H9 (cell line): ENCODE data around the gene ITIH6. TPM values are rescaled to one million over a fixed set of nuclear protein-coding genes. Genes with fewer than 3 reads are reported as not detected.
A peak's percentile ranks its signal among the peaks of the same experiment; 100 is the strongest.

Experiments
- DNase-seq: peaks from one replicate; pipeline ENCODE4 v3.0.0-alpha.2; 2017
- H2AFZ ChIP-seq: one replicate; pipeline ENCODE4 v1.6.1; 2013; ENCODE audit warnings: mild to moderate bottlenecking, low read length, control low read depth, moderate library complexity
- H2AK5ac ChIP-seq: 2 replicates; pipeline ENCODE4 v1.6.1; 2013; ENCODE audit warnings: low read length, control low read depth, mixed read lengths; ENCODE audit not compliant: insufficient read length
- H2BK120ac ChIP-seq: one replicate; pipeline ENCODE4 v1.6.1; 2013; ENCODE audit warnings: low read depth, mild to moderate bottlenecking, low read length, control low read depth, inconsistent platforms; ENCODE audit not compliant: poor library complexity, severe bottlenecking
- H2BK12ac ChIP-seq: 2 replicates; pipeline ENCODE4 v1.6.1; 2013; ENCODE audit warnings: low read length, control low read depth, mixed read lengths, low read depth; ENCODE audit not compliant: insufficient read length
- H2BK15ac ChIP-seq: 2 replicates; pipeline ENCODE4 v1.6.1; 2013; ENCODE audit warnings: low read depth, low read length, control low read depth
- H2BK20ac ChIP-seq: one replicate; pipeline ENCODE4 v1.6.1; 2013; ENCODE audit warnings: low read depth, mild to moderate bottlenecking, low read length, control low read depth, inconsistent platforms; ENCODE audit not compliant: poor library complexity, severe bottlenecking
- H2BK5ac ChIP-seq: 2 replicates; pipeline ENCODE4 v1.6.1; 2013; ENCODE audit warnings: low read length, control low read depth, mixed read lengths; ENCODE audit not compliant: insufficient read length
- H3K14ac ChIP-seq: 2 replicates; pipeline ENCODE4 v1.6.1; 2013; ENCODE audit warnings: low read length, control low read depth; ENCODE audit not compliant: insufficient read depth
- H3K18ac ChIP-seq: 2 replicates; pipeline ENCODE4 v1.6.1; 2013; ENCODE audit warnings: low read depth, mild to moderate bottlenecking, mixed read lengths, low read length, control low read depth; ENCODE audit not compliant: insufficient read length
- H3K23ac ChIP-seq: 2 replicates; pipeline ENCODE4 v1.6.1; 2013; ENCODE audit warnings: low read length, control low read depth, mixed read lengths, low read depth; ENCODE audit not compliant: insufficient read length
- H3K23me2 ChIP-seq: 2 replicates; pipeline ENCODE4 v1.6.1; 2013; ENCODE audit warnings: low read depth, mild to moderate bottlenecking, mixed read lengths, low read length, control low read depth; ENCODE audit not compliant: insufficient read length, poor library complexity, severe bottlenecking
- H3K27ac ChIP-seq: 2 replicates; pipeline ENCODE4 v1.5.1; 2013; ENCODE audit warnings: low read length, control low read depth, mixed read lengths, low read depth; ENCODE audit not compliant: insufficient read length
- H3K27me3 ChIP-seq: 2 replicates; pipeline ENCODE4 v1.6.1; 2013; ENCODE audit warnings: low read length, control low read depth, inconsistent platforms; ENCODE audit not compliant: insufficient read depth
- H3K4ac ChIP-seq: 2 replicates; pipeline ENCODE4 v1.6.1; 2013; ENCODE audit warnings: low read depth, mild to moderate bottlenecking, control low read depth, inconsistent platforms, low read length, moderate library complexity
- H3K4me1 ChIP-seq: 2 replicates; pipeline ENCODE4 v1.6.1; 2013; ENCODE audit warnings: low read length, control low read depth, inconsistent platforms; ENCODE audit not compliant: insufficient read depth
- H3K4me2 ChIP-seq: 2 replicates; pipeline ENCODE4 v1.6.1; 2013; ENCODE audit warnings: low read length, control low read depth, mixed read lengths; ENCODE audit not compliant: insufficient read length, insufficient read depth
- H3K56ac ChIP-seq: 2 replicates; pipeline ENCODE4 v1.6.1; 2013; ENCODE audit warnings: low read depth, mild to moderate bottlenecking, mixed read lengths, low read length, control low read depth; ENCODE audit not compliant: insufficient read length
- H3K79me1 ChIP-seq: 2 replicates; pipeline ENCODE4 v1.6.1; 2013; ENCODE audit warnings: low read depth, mild to moderate bottlenecking, moderate library complexity, low read length, control low read depth, inconsistent platforms; ENCODE audit not compliant: insufficient read depth, poor library complexity, severe bottlenecking
- H3K79me2 ChIP-seq: 2 replicates; pipeline ENCODE4 v1.6.1; 2013; ENCODE audit warnings: low read length, control low read depth, inconsistent platforms; ENCODE audit not compliant: insufficient read depth
- H3K9ac ChIP-seq: 2 replicates; pipeline ENCODE4 v1.6.1; 2013; ENCODE audit warnings: low read length, control low read depth, mixed read lengths; ENCODE audit not compliant: insufficient read length; ENCODE audit errors: extremely low read depth
- H3K9me3 ChIP-seq: one replicate; pipeline ENCODE4 v1.6.1; 2013; ENCODE audit warnings: low read depth, low read length, inconsistent platforms; ENCODE audit not compliant: control insufficient read depth
- H3T11ph ChIP-seq: one replicate; pipeline ENCODE4 v1.6.1; 2013; ENCODE audit warnings: mild to moderate bottlenecking, low read length, control low read depth, inconsistent platforms
- H4K20me1 ChIP-seq: one replicate; pipeline ENCODE4 v1.6.1; 2013; ENCODE audit not compliant: control insufficient read depth, insufficient read length, insufficient read depth
- H4K5ac ChIP-seq: 2 replicates; pipeline ENCODE4 v1.6.1; 2013; ENCODE audit warnings: low read depth, mild to moderate bottlenecking, mixed read lengths, low read length, control low read depth; ENCODE audit not compliant: insufficient read length
- H4K8ac ChIP-seq: replicated peaks from 2 replicates; pipeline ENCODE4 v1.6.1; 2013; ENCODE audit warnings: low read length, control low read depth, mixed read lengths, low read depth; ENCODE audit not compliant: insufficient read length
- H4K91ac ChIP-seq: 2 replicates; pipeline ENCODE4 v1.6.1; 2013; ENCODE audit warnings: low read depth, mild to moderate bottlenecking, moderate library complexity, mixed read lengths, low read length, control low read depth; ENCODE audit not compliant: insufficient read length
- H3K27ac Mint-ChIP-seq, 3 experiments: 2 replicates in 2 of 3; 3 replicates in 1 of 3; pipeline ENCODE4 v1.8.0; 2020 to 2021; ENCODE audit warnings: mixed read lengths in 3 of 3, mild to moderate bottlenecking in 1 of 3, moderate library complexity in 1 of 3
- H3K27me3 Mint-ChIP-seq: 2 replicates; pipeline ENCODE4 v1.8.0; 2021; ENCODE audit warnings: low read depth, mild to moderate bottlenecking, moderate library complexity, mixed read lengths
- H3K36me3 Mint-ChIP-seq, 3 experiments: 2 replicates in 2 of 3; 3 replicates in 1 of 3; pipeline ENCODE4 v1.8.0; 2020 to 2021; ENCODE audit warnings: low read depth in 3 of 3, mixed read lengths in 3 of 3; ENCODE audit not compliant: insufficient read depth in 1 of 3
- H3K4me1 Mint-ChIP-seq, 2 experiments: 2 replicates each; pipeline ENCODE4 v1.8.0; 2020; ENCODE audit warnings: mixed read lengths in 2 of 2
- H3K4me3 Mint-ChIP-seq, 2 experiments: 2 replicates in 1 of 2; 3 replicates in 1 of 2; pipeline ENCODE4 v1.8.0; 2020 to 2021; ENCODE audit warnings: mild to moderate bottlenecking in 2 of 2, mixed read lengths in 2 of 2, moderate library complexity in 1 of 2
- H3K9me3 Mint-ChIP-seq, 2 experiments: 2 replicates in 1 of 2; 3 replicates in 1 of 2; pipeline ENCODE4 v1.8.0; 2020; ENCODE audit warnings: mild to moderate bottlenecking in 2 of 2, mixed read lengths in 2 of 2, moderate library complexity in 1 of 2
- WGBS: extraction: QIAGEN DNeasy Blood & Tissue Kit; methylation state at CpG from one replicate; pipeline ENCODE4 v1.1.7; 2013; ENCODE audit warnings: missing lambda C conversion rate, low lambda C conversion rate, mixed read lengths; ENCODE audit not compliant: insufficient read length; ENCODE audit errors: extremely low coverage; 5-methylcytosine and 5-hydroxymethylcytosine counted together
- total RNA-seq: library from RNA; stranded (reverse); gene quantifications from 2 replicates; pipeline ENCODE4 v1.2.1, GENCODE V29; 2021
- TF ChIP-seq, protein P1 (sequence below): fragments of 200-600 bp; sonication (generic); conservative IDR thresholded peaks from 3 replicates; pipeline ENCODE4 v1.8.0; 2021; ENCODE audit warnings: antibody characterized with exemption, mild to moderate bottlenecking

The ITIH6 gene
- total RNA-seq, 1 experiment from 2014 or later, result not detected

GRCh38 chrX:54825716-54826438, 27.8 kb upstream of the ITIH6 start:
- no peak for DNase-seq
- no peak overlapping the region for H3K4me2 ChIP-seq
- H3K4me1 ChIP-seq, result no peaks in the 10 kb centered on the region
- Mint-ChIP-seq H3K9me3 (peaks cover 54 to 59% of the 10 kb centered on the region in 2 experiments), H3K4me1 (peaks cover 0 to 6% of the 10 kb centered on the region in 2 experiments; a peak in 1 of 4 replicates), H3K27me3 (peaks cover 5% of the 10 kb centered on the region), H3K4me3 (no peak overlapping the region; a peak in 1 of 5 replicates), H3K36me3 (peaks cover 0 to 8% (median 0%) of the 10 kb centered on the region in 3 experiments; a peak in 3 of 7 replicates), H3K27ac (no peak overlapping the region)
- H3K9me3 ChIP-seq, result peaks cover 31% of the 10 kb centered on the region
- no peak overlapping the region for H2BK120ac ChIP-seq
- no peak overlapping the region for H2BK15ac ChIP-seq
- no peak overlapping the region for H3K14ac ChIP-seq
- no CpG with 5 or more reads among the region's 8 CpGs for WGBS
- no peak overlapping the region for H4K5ac ChIP-seq
- H2BK20ac ChIP-seq, result no peak overlapping the region
- H3K4ac ChIP-seq, result no peak overlapping the region
- no peaks in the 10 kb centered on the region for H3K79me1 ChIP-seq
- H4K91ac ChIP-seq, result no peak overlapping the region
- no peak overlapping the region for H4K8ac ChIP-seq
- no peak overlapping the region for H2BK5ac ChIP-seq
- H3K23ac ChIP-seq, result no peak overlapping the region
- TF ChIP-seq, protein P1, sequence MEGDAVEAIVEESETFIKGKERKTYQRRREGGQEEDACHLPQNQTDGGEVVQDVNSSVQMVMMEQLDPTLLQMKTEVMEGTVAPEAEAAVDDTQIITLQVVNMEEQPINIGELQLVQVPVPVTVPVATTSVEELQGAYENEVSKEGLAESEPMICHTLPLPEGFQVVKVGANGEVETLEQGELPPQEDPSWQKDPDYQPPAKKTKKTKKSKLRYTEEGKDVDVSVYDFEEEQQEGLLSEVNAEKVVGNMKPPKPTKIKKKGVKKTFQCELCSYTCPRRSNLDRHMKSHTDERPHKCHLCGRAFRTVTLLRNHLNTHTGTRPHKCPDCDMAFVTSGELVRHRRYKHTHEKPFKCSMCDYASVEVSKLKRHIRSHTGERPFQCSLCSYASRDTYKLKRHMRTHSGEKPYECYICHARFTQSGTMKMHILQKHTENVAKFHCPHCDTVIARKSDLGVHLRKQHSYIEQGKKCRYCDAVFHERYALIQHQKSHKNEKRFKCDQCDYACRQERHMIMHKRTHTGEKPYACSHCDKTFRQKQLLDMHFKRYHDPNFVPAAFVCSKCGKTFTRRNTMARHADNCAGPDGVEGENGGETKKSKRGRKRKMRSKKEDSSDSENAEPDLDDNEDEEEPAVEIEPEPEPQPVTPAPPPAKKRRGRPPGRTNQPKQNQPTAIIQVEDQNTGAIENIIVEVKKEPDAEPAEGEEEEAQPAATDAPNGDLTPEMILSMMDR, result peak; percentile 48
- H3K9ac ChIP-seq, result no peak overlapping the region
- no peak overlapping the region for H2AK5ac ChIP-seq
- H2BK12ac ChIP-seq, result no peak overlapping the region
- H4K20me1 ChIP-seq, result no peaks in the 10 kb centered on the region
- H3K56ac ChIP-seq, result no peak overlapping the region
- H3T11ph ChIP-seq, result no peak overlapping the region
- no peaks in the 10 kb centered on the region for H3K79me2 ChIP-seq
- H3K27me3 ChIP-seq, result no peaks in the 10 kb centered on the region
- H2AFZ ChIP-seq, result no peak overlapping the region
- no peak overlapping the region for H3K18ac ChIP-seq
- H3K27ac ChIP-seq, result no peak overlapping the region
- no peaks in the 10 kb centered on the region for H3K23me2 ChIP-seq
